Umbilical cord (tissue), 2 donors: ENCODE measurements around the gene BHLHE41. TPM values are rescaled to one million over a fixed set of nuclear protein-coding genes. Genes with fewer than 3 reads are reported as not detected.

ENCODE experiments used
- DNase-seq: peaks from one replicate; pipeline ENCODE4 v3.0.0-alpha.2; 2015; ENCODE audit warnings: low spot score
- total RNA-seq: library from RNA; depleted of rRNA; stranded (reverse); fragments of >200 nt; gene quantifications from one replicate; pipeline ENCODE4 v1.2.3, GENCODE V29; 2014; ENCODE audit warnings: low replicate concordance; ENCODE audit not compliant: insufficient read depth

BHLHE41 gene
- total RNA-seq: 7.9 TPM

DNA sequence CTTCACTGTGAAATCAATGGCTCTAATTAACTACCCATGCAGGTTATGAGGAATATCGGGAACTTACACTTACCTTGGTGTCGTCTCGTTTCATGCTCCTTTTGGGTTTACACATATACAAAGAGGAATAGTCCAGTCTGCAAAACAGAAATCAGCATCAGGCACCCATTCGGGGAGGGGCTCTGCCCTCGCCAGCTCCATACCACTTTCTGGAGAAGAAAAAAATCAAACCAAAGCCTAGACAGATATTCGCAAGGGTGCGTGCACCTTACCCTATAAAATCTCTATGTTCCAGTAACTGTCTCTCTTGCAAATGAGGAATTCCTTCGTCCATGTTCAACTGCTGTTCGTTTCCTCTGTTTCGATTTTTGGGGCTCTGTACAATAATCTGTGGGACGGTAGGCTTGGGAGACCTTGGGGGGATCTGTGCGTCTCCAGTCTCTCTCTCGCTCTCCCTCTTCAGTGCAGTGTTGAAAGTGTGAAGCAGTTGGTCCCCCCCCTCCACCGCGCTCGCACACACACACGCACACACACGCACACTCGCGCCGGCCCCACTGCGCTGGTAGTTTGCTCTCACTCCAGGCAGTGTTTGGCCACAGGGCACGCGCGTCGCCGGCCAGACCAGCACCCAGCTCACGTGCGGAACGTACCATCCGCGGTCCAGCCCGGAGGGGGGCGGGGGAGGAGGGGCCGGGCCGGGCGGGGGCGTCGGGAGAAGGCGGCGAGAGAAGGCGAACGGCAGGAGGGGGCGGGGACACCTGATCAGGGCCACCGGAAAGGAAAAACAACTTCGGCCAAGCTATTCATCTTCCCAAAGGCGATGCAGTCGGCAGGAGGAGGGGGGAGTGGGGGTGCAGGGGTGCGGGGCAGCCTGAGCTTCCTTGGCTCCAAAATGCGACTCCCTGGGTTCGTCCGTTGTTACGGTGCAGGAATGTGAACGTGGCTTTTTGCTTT, at the start of gene BHLHE41:
BHLHE41 (minus strand) TSS at position 592 of the 954 bp plus-strand sequence; CDS start at position 334, 258 bp downstream.
- peak; percentile 71 for DNase-seq

DNA sequence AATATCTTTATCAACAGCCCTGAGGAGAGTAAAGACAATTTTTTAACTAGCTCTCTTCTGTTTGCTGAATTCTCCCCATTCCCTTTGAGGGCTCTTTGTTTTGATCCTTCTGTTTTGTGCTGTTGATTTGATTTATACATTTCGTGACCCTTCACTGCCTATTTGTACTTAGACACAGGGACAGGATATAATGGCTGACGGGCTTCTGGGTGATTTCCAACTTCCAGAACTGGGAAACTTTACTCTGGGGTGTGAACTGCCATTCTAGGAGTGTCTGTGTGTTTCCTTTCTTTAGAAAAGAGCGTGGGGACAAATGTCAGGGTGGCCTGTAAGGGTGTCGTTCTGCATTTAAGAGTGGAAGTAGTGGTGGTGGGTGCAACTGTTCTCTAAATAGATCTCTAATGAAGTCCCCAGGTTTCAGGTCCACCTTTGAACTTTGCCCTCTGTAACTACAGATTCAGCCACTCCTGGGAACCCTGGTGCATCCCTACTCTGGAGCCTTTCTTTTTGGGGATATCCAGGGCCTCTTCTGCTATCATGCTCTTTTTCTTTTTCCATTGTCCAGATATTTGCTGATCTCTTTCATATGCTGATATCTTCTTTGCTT, 48.2 kb upstream of the BHLHE41 start:
- DNase-seq: no peak

DNA sequence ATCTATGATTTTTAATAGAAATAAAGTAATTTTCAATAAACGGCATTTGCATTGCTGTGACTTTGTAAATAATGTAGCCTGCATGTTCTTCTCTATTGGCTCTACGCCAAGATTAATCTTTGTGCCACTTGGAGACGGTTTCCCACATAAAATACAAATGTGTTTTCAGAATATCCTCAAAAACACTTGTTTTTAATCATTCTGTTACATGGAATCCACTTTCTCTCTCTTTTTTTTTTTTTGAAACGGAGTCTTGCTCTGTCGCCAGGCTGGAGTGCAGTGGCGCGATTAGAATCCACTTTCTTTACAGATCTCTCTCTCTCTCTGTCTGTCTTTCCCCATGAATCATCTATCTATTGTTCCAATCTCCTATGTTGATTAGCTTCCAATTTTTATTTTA, 47.7 kb upstream of the BHLHE41 start:
- DNase-seq: no peak

DNA sequence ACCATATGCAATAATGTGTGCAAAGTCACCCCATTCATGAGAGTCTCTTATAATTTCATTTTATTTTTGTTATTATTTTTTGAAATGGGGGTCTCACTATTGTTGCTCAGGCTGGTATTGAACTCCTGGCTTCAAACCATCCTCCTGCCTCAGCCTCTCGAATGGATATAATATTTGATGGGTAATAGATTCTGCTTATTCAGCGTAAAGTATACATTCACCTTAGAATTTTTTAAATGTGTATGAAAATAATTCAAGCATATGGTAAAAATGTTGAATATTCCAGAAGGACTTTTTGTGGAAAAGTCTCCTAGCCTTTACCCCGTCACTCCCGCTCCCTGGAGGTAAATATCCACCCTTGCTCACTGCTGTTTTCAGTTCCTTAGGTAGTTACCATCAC, 47.2 kb upstream of the BHLHE41 start:
- DNase-seq: no peak

DNA sequence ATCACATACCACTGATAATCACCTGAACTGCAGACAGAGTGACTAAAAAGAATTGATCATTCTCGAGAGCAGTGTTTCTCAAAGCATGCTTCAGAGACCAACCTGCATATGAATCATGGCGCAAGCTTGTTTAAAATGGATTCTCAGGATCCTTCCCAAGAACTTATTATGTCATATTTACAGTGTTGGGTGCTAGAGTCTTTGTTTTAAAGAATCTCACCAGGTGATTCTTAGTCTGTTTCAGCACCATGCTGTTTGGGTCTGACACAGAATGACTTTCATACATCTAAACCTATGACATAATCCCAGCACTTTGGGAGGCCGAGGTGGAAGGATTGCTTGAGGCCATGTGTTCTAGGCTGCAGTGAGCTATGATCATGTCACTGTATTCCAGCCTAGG, 39.3 kb upstream of the BHLHE41 start:
- no peak for DNase-seq

DNA sequence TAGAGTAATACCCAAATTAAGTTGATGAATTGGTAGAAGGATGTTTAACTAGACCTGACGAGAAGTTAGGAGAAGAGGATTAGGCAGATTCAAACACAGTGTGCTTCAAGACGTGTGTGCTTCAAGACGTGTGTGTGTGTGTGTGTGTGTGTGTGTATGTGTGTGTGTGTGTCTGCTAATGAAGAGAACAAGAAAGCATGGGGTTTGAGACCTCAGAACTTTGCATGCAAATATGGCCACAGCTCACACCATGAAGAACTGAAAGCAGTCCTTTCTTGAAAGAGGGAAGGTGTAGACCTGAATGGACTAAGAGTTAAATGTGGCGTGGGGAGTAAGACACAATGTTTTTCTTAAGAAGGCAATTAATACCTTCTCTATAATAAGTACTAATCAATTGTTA, 38.1 kb upstream of the BHLHE41 start:
- DNase-seq: no peak

DNA sequence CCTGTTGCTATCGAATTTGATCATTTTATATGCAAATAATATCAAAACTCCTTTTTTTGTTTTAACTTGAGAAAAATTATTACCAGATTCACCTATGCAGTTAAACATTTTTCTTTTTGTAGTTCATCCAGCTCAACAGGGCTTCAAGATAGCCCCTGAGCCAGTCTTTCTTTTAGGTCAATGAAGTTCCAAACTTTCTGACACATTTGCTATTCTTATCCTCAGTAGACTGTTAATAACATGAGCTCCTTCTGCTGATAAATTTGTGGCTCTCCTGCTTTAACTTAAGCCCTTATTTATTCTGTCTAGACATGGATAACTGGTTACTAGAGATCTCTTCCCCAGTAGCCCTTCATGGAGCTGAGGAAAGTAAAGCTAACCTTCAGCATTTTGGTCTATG, 37.3 kb upstream of the BHLHE41 start:
- no peak for DNase-seq

DNA sequence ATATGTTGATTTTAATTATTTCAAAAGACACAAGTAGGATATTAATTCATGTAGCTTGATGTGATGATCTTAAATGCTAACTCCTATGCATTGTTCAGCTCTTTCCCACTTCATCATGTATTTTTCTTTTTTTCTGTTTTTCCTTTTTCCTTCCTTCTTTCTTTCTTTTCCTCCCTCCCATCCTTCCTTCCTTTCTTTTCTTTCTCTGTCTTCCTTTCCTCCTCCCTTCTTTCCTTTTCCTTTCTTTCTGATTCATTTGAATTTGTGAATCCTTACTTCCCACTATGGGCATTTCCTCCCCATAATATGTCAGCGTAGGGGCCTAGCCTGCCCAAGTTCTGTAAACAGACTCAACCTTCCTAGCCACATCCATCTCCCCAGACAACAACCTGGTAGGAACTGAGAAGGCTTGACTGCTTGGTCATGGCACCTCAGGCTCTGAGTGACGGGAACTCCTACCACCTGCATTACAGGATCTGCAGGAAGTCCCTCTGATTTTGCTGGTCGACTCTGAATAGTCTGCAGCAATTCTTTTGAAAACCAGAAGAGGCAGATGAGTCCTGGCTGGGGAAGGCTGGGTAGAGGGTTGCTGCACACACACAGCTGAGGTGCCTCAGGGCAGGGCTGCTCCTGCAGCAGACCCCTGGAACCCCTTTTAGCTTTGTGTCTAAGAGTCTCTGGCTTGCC, 33.4 kb upstream of the BHLHE41 start:
- DNase-seq: no peak

DNA sequence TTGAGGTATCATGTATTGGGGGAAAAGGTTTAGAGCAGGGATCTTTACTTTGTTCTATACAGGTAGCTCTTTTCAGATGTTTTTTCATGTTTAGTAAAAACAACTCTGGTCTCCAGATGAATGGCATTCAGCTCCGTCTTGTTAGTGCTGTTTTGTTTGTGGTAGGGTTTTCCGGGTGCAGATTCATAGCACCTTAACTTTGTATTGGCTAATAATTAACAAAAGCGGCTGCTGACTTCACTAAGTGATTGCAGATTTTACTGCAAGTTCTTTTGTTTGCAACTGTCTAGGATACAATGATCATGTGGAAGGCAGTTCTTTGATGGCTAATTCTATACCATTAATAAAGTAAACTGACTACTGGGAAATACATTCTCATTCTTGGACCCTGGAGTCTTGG, 32.2 kb upstream of the BHLHE41 start:
- no peak for DNase-seq

DNA sequence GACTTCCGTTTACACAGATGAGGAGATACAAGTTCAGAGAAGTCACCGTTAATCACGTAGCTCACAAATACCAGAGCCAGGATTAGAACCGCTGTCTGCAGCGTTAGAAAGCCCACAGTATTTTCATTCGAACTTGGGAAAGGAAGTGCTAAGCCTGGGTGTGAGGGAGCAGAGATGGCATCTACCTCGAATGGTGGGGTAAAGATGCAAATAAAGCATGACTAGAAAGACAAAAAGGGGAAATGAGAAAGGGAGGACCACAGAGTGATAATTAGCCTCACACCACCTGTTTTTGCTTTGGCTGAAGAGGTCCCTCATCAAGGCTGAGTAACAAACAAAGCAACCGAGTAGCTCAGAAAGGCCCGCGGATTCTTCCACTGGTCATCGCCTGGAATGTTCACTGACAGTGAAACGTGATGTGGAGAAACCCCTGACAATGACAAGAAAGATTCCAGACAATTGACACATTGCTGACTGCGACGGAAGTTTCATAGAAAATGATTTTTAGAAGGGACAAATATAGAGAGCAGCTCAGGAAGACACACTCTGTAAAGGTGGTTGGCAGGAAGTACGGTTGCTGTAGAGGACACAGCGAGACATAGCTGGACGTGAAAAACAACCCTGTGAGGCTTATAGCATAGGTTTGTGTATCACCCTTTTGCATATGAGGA, 31.5 kb upstream of the BHLHE41 start:
- DNase-seq: no peak

DNA sequence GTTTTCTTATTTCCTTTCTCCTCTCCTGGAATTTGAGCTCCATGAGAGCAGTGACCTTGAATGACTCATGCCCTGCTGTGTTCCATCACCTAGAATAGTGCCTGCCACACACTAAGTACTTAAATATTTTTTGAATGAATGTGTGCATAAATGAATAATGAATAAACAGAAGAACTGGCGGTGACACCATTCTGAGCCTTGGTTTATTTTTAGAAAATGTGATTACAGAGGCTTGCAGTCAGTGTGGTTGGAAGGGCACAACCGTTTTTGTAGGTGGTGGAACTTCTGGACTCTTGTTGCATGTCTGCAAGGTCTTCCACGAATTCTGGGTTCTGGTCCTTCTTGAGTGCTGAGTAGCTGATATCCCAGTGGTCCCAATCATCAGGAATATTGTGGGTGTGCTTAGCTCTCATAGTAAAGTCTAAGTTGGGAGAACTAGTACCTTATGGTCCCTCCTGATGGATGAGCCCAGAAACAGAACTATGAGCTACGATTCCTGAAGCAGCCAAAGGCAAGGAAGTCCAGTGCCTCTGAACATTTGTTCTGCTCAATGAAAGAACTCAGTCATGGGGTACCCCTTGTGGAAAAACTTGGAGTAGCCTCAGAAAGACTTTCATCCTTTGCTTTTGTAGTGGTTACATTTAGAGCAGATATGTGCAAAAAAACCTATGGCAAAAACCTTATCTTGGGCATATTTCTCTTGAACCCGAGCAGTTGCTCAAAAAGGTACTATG, 28.8 kb upstream of the BHLHE41 start:
- peak; percentile 77 for DNase-seq

DNA sequence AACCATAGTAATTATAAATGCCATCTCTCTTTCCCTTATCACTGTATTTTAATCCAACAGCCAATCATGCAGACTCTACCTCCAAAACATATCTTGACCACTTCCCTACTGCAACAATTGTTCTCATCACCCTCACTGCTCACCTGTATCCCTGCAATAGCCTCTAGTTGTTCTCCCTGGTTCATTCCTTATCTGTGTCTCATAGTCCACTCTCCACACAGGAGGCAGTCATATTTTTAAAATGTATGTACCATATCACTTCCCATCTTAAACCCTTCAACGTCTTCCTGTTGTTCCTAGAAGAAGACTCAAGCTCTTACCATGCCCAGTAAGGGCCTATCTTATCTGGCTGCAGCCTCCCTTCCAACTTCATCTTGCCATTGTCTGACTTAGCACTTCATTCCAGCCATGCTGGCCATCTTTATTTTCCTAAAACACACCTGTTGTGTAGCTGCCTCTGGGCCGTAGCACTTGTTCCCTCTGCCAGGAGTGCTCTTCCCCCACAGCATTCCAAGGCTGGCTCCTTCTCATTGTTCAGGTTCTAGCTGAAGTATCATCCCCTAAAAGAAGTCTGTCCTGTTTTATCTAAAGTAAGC, 27.8 kb upstream of the BHLHE41 start:
- no peak for DNase-seq

DNA sequence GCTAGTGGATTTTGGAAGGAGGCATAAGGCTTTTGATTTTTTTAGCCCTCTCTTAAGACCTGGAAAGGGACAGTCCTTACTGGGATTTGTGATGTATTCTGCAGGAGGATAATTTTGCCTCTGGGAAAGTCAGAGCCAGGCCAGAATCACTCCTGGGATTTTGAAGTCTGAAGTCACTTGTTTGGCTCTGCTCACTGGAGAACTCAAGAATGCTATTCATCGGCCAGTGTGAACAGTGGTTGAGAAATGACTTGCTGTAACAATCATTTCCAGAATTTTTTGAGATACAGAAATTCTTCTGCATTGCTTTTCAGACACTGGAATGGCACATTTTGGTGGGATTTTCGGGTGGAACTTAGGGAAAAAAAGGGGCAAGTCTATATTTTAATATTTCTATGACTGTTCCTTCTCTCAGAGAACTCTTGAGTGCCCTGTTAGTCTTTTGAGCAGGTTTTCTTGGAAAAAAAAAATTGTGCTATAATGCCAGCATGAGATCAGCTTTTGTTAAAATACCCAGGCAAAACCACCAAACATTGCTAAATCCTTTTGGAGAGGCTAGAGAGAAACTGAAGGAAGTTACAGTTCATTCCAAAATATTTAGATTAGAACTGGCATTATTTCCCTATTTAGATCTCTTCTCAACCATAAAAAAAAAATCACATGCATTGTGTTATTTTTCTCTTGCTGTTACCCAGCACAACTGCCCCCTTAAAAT, 26.1 kb upstream of the BHLHE41 start:
- peak; percentile 88 for DNase-seq

DNA sequence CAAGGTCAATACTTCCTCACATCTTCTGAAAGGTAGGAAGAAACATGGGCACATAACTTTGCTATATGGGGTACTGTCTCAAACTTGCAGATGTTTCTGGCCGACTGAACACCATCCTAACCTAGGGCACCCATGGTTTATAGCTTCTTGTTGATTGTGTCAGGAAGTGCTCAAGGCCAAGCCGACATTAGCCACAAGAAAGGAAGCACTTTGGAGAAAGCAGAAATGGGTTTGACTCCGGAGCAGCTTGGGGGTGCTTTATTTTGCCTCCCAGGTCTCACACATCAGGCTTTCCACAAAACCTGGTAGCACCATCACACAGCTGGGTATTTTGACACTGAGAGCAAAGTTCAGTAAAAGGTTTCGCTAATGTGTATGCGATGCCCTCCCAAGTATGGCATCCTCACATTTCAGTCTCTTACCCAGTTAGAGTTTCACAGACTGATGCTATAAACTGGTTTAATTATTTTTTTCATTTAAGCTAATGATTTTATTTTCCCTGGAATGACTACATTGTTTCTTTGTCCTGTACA, 25.2 kb upstream of the BHLHE41 start:
- DNase-seq: no peak

DNA sequence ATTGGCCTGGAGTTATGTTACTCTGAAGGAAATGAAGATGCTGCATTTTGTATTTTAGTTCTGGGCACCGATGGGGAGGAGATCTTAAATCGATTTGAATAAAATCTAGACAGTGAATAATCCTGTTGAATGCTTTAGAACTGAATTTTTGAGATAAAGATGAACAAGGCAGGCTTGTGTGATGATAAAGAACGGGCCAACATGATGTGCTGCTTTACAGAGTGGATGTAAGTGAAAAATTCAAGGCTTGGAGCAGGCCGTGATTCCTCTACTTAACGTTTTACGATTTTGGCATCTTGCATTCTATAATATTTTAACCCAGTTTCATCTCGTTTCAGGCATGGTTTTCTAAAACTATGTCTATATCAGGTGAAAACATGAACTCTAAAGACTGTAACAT, 23.5 kb upstream of the BHLHE41 start:
- DNase-seq: peak; percentile 94

DNA sequence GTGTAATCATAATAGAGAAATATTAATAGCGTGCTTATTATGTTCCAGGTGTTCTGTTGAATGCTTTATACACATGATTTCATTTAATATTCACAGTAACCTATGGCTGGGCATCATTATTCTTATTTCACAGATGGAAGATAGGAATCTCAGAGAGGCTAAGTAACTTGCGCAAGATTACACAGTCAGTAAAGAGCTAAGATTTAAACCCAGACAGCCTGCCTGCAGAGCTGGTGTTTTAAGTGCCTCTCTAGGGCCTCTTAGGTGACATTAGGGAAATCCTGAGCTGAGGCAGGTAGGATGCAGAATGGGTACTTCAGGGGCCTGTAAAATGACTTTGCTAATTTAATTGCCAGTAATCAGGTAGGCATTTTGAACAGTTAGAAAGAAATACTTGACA, 18.5 kb upstream of the BHLHE41 start:
- DNase-seq: no peak

DNA sequence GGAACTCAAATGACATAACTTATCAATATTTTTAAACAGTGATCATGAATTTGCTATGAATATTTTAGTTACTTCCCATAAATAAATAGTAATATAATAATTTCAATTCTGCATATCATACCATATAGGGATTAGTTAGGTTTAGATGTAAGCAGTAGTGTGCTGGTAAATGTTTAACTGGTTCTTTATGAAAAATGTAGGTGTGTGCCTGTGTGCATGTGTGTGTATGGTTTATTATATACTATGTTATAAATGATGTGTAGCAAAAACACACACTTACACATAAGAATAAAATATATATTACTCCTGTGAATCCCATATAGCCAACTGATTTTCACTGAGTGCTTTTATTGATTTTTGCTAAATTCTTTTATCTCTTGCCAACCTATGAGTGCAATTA, 14.0 kb upstream of the BHLHE41 start:
- no peak for DNase-seq

DNA sequence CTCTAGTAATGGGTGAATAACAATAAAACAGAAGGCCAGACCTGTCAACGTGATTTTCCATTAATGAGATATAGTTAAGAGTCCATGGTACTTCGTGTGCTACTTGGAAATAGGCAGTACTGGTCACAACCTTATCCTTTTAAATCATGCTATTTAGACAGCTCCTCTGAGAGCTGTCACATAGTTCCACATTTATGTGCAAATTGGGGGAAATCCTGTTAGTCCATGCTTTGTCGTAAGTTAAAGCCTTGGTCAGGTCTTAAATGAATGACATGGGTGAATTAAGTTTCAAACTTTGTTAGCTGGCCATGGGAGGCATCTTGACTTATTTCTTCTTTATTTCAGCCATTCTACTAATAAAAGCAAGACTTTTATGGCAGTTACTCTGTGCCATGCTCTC, 11.9 kb upstream of the BHLHE41 start:
- DNase-seq: no peak

DNA sequence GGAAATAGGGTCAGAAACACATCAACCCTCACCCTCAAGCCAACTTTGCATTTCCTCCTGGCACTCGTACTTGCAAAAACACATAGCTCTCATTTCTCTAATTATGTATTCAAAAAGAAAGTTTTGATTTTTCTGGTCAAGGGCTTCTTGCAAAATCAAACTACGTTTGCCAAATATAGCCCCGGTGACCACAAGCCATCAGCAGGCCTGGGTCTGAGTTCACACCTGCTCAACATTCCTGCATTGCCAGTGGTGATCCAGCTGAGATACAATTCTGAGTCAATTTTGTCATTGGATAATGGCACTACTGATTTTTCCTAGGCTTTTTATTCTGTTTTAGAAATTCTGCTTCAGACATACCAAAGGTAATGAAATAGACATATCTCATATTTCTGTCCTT, 10.7 kb upstream of the BHLHE41 start:
- no peak for DNase-seq

DNA sequence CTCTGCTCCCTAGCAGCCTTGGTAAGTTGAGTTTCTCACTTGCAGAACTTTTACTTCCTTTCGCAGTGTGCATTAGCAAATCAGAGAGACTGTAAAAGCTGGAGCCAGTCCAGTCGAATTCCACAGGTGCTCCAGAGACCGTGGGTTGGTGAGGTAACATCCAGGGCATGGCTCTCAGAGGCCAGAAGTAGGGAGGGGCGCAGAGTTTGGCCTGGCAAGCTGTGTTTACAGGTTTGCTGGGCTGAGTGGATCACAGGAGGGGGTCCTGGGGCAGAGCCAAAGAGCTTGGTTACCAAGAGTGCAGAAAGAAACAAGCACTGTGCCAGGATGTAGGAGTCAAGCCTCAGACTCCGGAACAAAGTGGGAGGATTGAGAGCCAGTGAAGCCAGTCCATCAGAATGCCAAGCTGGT, 10.2 kb upstream of the BHLHE41 start:
- no peak for DNase-seq
